HEK293 (cell line): Measurements from ENCODE around the gene RHOJ.

Experiments
- CTCF ChIA-PET: fragments of 350-600 bp; formaldehyde crosslinking; extraction: SDS; loops from one replicate; lab custom pipeline; 2021; ENCODE audit warnings: antibody characterized with exemption; lab: Yijun Ruan, JAX
- POLR2A ChIA-PET: fragments of 300-600 bp; formaldehyde crosslinking; extraction: SDS; loops from one replicate; lab custom pipeline; 2020; ENCODE audit warnings: antibody characterized with exemption, inconsistent platforms; lab: Yijun Ruan, JAX
- H3K27ac ChIP-seq: fragments of 200-500 bp; sonication (Bioruptor generic); 2 replicates; pipeline ENCODE4 v1.5.1; 2014; ENCODE audit warnings: low read depth, low read length, control low read depth, inconsistent platforms; ENCODE audit errors: extremely low read depth
- H3K36me3 ChIP-seq, 2 experiments: fragments of 200-500 bp in 1 of 2; sonication (Bioruptor generic) in 1 of 2; 1 replicate in 1 of 2; 2 replicates in 1 of 2; pipeline ENCODE4 v1.5.1; 2014 to 2017; ENCODE audit warnings: inconsistent platforms in 2 of 2, low read length in 2 of 2; ENCODE audit not compliant: control insufficient read depth in 2 of 2, insufficient read depth in 1 of 2
- H3K4me1 ChIP-seq: fragments of 200-500 bp; sonication (Bioruptor generic); 2 replicates; pipeline ENCODE4 v1.5.1; 2014; ENCODE audit warnings: mild to moderate bottlenecking, low read length, inconsistent platforms; ENCODE audit not compliant: control insufficient read depth, insufficient read depth
- H3K4me3 ChIP-seq: 2 replicates; pipeline ENCODE4 v1.5.1; 2011; ENCODE audit warnings: low read depth, mild to moderate bottlenecking, control low read depth, low read length, moderate library complexity
- H3K9me3 ChIP-seq: fragments of 200-500 bp; sonication (Bioruptor generic); 2 replicates; pipeline ENCODE4 v1.5.1; 2014; ENCODE audit warnings: low read depth, low read length, inconsistent platforms; ENCODE audit not compliant: control insufficient read depth, insufficient read depth
- BCL11A ChIP-seq: fragments of 450-650 bp; formaldehyde crosslinking; IDR thresholded peaks from 2 replicates; pipeline ENCODE4 v1.5.1; 2016; ENCODE audit warnings: low read depth, missing biosample characterization, missing genetic modification characterization
- FEZF1 ChIP-seq: fragments of 450-650 bp; formaldehyde crosslinking; IDR thresholded peaks from 2 replicates; pipeline ENCODE4 v1.5.1; 2016; ENCODE audit warnings: missing biosample characterization, missing genetic modification characterization
- GLIS1 ChIP-seq: fragments of 450-650 bp; formaldehyde crosslinking; IDR thresholded peaks from 2 replicates; pipeline ENCODE4 v1.5.1; 2016; ENCODE audit warnings: missing biosample characterization, missing genetic modification characterization
- GLIS2 ChIP-seq: fragments of 450-650 bp; formaldehyde crosslinking; IDR thresholded peaks from 2 replicates; pipeline ENCODE4 v1.5.1; 2016; ENCODE audit warnings: missing biosample characterization, missing genetic modification characterization
- KLF8 ChIP-seq: fragments of 450-650 bp; formaldehyde crosslinking; IDR thresholded peaks from 2 replicates; pipeline ENCODE4 v1.5.1; 2016; ENCODE audit warnings: missing biosample characterization, missing genetic modification characterization
- SCRT1 ChIP-seq: fragments of 450-650 bp; formaldehyde crosslinking; IDR thresholded peaks from 2 replicates; pipeline ENCODE4 v1.5.1; 2016; ENCODE audit warnings: missing biosample characterization, missing genetic modification characterization, borderline replicate concordance
- SCRT2 ChIP-seq: fragments of 450-650 bp; formaldehyde crosslinking; IDR thresholded peaks from 2 replicates; pipeline ENCODE4 v1.5.1; 2016; ENCODE audit warnings: missing biosample characterization, missing genetic modification characterization
- ZBTB17 ChIP-seq: fragments of 450-650 bp; formaldehyde crosslinking; IDR thresholded peaks from 2 replicates; pipeline ENCODE4 v1.5.1; 2016; ENCODE audit warnings: missing biosample characterization, missing genetic modification characterization
- ZFP41 ChIP-seq: fragments of 450-650 bp; formaldehyde crosslinking; IDR thresholded peaks from 2 replicates; pipeline ENCODE4 v1.5.1; 2016; ENCODE audit warnings: missing biosample characterization, missing genetic modification characterization, borderline replicate concordance
- ZNF10 ChIP-seq: fragments of 450-650 bp; formaldehyde crosslinking; IDR thresholded peaks from 2 replicates; pipeline ENCODE4 v1.5.1; 2017; ENCODE audit warnings: missing biosample characterization, missing genetic modification characterization
- ZNF140 ChIP-seq: fragments of 450-650 bp; formaldehyde crosslinking; IDR thresholded peaks from 2 replicates; pipeline ENCODE4 v1.5.1; 2016; ENCODE audit warnings: missing biosample characterization, missing genetic modification characterization
- ZNF16 ChIP-seq: fragments of 450-650 bp; formaldehyde crosslinking; IDR thresholded peaks from 2 replicates; pipeline ENCODE4 v1.5.1; 2016; ENCODE audit warnings: low read depth, missing biosample characterization, missing genetic modification characterization
- ZNF202 ChIP-seq: fragments of 450-650 bp; formaldehyde crosslinking; IDR thresholded peaks from 2 replicates; pipeline ENCODE4 v1.5.1; 2016; ENCODE audit warnings: missing biosample characterization, missing genetic modification characterization, borderline replicate concordance
- ZNF394 ChIP-seq: fragments of 450-650 bp; formaldehyde crosslinking; IDR thresholded peaks from 2 replicates; pipeline ENCODE4 v1.5.1; 2016; ENCODE audit warnings: missing biosample characterization, missing genetic modification characterization, mild to moderate bottlenecking, moderate library complexity, borderline replicate concordance
- ZNF571 ChIP-seq: fragments of 450-650 bp; formaldehyde crosslinking; IDR thresholded peaks from 2 replicates; pipeline ENCODE4 v1.5.0; 2017; ENCODE audit warnings: missing biosample characterization, missing genetic modification characterization
- ZNF585B ChIP-seq: fragments of 450-650 bp; formaldehyde crosslinking; IDR thresholded peaks from 2 replicates; pipeline ENCODE4 v1.5.1; 2016; ENCODE audit warnings: missing biosample characterization, missing genetic modification characterization
- ZNF677 ChIP-seq: fragments of 450-650 bp; IDR thresholded peaks from 2 replicates; pipeline ENCODE4 v1.5.0; 2018; ENCODE audit warnings: missing biosample characterization, mild to moderate bottlenecking, missing genetic modification characterization, moderate library complexity
- ZNF785 ChIP-seq: fragments of 450-650 bp; formaldehyde crosslinking; IDR thresholded peaks from 2 replicates; pipeline ENCODE4 v1.5.1; 2016; ENCODE audit warnings: missing biosample characterization, missing genetic modification characterization
- ZNF837 ChIP-seq: fragments of 450-650 bp; formaldehyde crosslinking; IDR thresholded peaks from 2 replicates; pipeline ENCODE4 v1.5.1; 2016; ENCODE audit warnings: missing biosample characterization, missing genetic modification characterization
- TF ChIP-seq, protein P1 (sequence below): fragments of 450-650 bp; formaldehyde crosslinking; IDR thresholded peaks from 2 replicates; pipeline ENCODE4 v1.5.1; 2017; ENCODE audit warnings: missing biosample characterization, missing genetic modification characterization
- TF ChIP-seq, protein P2 (sequence below): fragments of 450-650 bp; formaldehyde crosslinking; IDR thresholded peaks from 2 replicates; pipeline ENCODE4 v1.5.1; 2016; ENCODE audit warnings: missing biosample characterization, missing genetic modification characterization
- TF ChIP-seq, protein P3 (sequence below): fragments of 450-650 bp; formaldehyde crosslinking; IDR thresholded peaks from 2 replicates; pipeline ENCODE4 v1.5.1; 2016; ENCODE audit warnings: missing biosample characterization, missing genetic modification characterization
- TF ChIP-seq, protein P4 (sequence below): fragments of 450-650 bp; formaldehyde crosslinking; IDR thresholded peaks from 2 replicates; pipeline ENCODE4 v1.5.1; 2016; ENCODE audit warnings: missing biosample characterization, missing genetic modification characterization
- TF ChIP-seq, protein P5 (sequence below): fragments of 450-650 bp; formaldehyde crosslinking; IDR thresholded peaks from 2 replicates; pipeline ENCODE4 v1.5.1; 2016; ENCODE audit warnings: missing biosample characterization, missing genetic modification characterization
- TF ChIP-seq, protein P6 (sequence below): fragments of 450-650 bp; formaldehyde crosslinking; IDR thresholded peaks from 2 replicates; pipeline ENCODE4 v1.5.1; 2016; ENCODE audit warnings: missing biosample characterization, missing genetic modification characterization

The RHOJ gene

DNA sequence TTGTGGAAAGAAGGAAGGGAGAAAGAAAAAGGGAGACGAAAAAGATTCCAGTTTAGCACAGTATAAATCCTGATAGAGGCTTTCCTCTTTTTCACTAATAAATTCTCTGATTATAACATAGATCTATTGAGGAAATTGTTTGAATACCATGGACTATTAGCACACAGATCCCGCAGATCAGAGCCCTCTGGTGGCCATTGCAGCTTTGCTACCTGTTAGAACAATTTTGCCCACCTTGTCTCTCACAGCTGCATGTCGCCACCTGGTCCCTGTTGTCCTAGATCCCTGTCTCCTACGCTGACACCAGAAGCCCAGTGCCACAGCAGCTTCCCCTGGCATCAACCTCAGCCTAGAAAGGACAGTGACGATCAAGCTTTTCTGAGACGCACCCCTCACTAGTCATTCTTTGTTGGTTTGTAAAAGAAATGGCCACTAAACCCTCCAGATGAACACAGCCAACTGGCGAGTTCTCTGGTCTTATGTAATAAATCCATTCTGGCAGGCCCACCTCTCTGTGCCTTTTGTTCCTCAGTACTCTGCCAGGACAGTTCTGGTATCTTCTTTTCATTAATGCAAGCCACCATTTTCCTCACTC is 104.6 kb downstream of the RHOJ start:
- no peak for TF ChIP-seq ZNF571
- TF ChIP-seq ZNF585B (tag by site-specific recombination) = no peak
- TF ChIP-seq ZNF785 (tag by site-specific recombination) = no peak
- no peak for TF ChIP-seq ZNF677
- TF ChIP-seq, protein P1, sequence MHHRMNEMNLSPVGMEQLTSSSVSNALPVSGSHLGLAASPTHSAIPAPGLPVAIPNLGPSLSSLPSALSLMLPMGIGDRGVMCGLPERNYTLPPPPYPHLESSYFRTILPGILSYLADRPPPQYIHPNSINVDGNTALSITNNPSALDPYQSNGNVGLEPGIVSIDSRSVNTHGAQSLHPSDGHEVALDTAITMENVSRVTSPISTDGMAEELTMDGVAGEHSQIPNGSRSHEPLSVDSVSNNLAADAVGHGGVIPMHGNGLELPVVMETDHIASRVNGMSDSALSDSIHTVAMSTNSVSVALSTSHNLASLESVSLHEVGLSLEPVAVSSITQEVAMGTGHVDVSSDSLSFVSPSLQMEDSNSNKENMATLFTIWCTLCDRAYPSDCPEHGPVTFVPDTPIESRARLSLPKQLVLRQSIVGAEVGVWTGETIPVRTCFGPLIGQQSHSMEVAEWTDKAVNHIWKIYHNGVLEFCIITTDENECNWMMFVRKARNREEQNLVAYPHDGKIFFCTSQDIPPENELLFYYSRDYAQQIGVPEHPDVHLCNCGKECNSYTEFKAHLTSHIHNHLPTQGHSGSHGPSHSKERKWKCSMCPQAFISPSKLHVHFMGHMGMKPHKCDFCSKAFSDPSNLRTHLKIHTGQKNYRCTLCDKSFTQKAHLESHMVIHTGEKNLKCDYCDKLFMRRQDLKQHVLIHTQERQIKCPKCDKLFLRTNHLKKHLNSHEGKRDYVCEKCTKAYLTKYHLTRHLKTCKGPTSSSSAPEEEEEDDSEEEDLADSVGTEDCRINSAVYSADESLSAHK (tag by site-specific recombination) = no peak
- TF ChIP-seq SCRT1 = 0 out of 2 replicates have a peak, but pooled peaks have one; percentile 15
- TF ChIP-seq, protein P2, sequence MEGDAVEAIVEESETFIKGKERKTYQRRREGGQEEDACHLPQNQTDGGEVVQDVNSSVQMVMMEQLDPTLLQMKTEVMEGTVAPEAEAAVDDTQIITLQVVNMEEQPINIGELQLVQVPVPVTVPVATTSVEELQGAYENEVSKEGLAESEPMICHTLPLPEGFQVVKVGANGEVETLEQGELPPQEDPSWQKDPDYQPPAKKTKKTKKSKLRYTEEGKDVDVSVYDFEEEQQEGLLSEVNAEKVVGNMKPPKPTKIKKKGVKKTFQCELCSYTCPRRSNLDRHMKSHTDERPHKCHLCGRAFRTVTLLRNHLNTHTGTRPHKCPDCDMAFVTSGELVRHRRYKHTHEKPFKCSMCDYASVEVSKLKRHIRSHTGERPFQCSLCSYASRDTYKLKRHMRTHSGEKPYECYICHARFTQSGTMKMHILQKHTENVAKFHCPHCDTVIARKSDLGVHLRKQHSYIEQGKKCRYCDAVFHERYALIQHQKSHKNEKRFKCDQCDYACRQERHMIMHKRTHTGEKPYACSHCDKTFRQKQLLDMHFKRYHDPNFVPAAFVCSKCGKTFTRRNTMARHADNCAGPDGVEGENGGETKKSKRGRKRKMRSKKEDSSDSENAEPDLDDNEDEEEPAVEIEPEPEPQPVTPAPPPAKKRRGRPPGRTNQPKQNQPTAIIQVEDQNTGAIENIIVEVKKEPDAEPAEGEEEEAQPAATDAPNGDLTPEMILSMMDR (tag by site-specific recombination) = no peak
- TF ChIP-seq ZFP41 (tag by site-specific recombination) = no peak
- TF ChIP-seq BCL11A (tag by site-specific recombination) = no peak
- no peak for TF ChIP-seq KLF8 (tag by site-specific recombination)
- TF ChIP-seq SCRT2 = peak; percentile 52; the same call in 1 of the 2 replicates
- TF ChIP-seq, protein P3, sequence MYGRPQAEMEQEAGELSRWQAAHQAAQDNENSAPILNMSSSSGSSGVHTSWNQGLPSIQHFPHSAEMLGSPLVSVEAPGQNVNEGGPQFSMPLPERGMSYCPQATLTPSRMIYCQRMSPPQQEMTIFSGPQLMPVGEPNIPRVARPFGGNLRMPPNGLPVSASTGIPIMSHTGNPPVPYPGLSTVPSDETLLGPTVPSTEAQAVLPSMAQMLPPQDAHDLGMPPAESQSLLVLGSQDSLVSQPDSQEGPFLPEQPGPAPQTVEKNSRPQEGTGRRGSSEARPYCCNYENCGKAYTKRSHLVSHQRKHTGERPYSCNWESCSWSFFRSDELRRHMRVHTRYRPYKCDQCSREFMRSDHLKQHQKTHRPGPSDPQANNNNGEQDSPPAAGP (tag by site-specific recombination) = no peak
- no peak for TF ChIP-seq ZNF202
- TF ChIP-seq GLIS1 (tag by site-specific recombination) = no peak

DNA sequence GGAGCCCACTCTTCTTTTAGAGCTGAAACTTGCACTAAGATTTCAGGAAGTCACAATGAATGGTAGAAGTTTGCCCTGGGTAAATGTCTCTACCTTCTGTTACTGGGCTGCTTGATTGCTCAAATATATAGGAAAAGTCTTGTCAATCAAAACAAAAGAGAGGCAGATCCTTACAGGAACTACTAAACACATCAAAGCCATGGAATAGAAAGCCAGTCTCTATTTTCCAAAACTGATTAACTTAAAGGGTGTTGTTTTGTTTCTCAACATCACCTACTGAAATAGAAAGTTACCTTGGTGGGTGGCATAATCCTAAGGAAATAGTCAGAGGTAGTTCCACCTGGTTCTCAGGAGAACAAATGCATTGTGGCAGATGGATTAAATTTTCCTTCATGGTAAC is 114.6 kb downstream of the RHOJ start, which contains the start of gene GPHB5:
Gene GPHB5 (minus strand): TSS at position 101 of the 400 bp plus-strand sequence. CDS start 1,086 bp downstream, outside the sequence.
- POLR2A ChIA-PET = no interaction called here
- CTCF ChIA-PET = no interaction called here
- H3K4me1 ChIP-seq = peaks cover 3% of the 10 kb centered on the region; the same call in 1 of the 2 replicates
- no peak within 1 kb of the TSS for H3K4me3 ChIP-seq
- H3K9me3 ChIP-seq = no peaks in the 10 kb centered on the region
- H3K36me3 ChIP-seq = no peaks in the 10 kb centered on the region
- H3K27ac ChIP-seq = no peak within 1 kb of the TSS
- TF ChIP-seq ZNF837 = no peak
- no peak for TF ChIP-seq GLIS2 (tag by site-specific recombination)
- TF ChIP-seq ZNF16 (tag by site-specific recombination) = no peak
- TF ChIP-seq SCRT1 = no peak
- TF ChIP-seq ZNF140 = no peak
- TF ChIP-seq ZBTB17 (tag by site-specific recombination) = no peak
- TF ChIP-seq, protein P4, sequence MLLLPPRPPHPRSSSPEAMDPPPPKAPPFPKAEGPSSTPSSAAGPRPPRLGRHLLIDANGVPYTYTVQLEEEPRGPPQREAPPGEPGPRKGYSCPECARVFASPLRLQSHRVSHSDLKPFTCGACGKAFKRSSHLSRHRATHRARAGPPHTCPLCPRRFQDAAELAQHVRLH (tag by site-specific recombination) = no peak
- TF ChIP-seq, protein P5, sequence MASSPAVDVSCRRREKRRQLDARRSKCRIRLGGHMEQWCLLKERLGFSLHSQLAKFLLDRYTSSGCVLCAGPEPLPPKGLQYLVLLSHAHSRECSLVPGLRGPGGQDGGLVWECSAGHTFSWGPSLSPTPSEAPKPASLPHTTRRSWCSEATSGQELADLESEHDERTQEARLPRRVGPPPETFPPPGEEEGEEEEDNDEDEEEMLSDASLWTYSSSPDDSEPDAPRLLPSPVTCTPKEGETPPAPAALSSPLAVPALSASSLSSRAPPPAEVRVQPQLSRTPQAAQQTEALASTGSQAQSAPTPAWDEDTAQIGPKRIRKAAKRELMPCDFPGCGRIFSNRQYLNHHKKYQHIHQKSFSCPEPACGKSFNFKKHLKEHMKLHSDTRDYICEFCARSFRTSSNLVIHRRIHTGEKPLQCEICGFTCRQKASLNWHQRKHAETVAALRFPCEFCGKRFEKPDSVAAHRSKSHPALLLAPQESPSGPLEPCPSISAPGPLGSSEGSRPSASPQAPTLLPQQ = no peak
- TF ChIP-seq, protein P6, sequence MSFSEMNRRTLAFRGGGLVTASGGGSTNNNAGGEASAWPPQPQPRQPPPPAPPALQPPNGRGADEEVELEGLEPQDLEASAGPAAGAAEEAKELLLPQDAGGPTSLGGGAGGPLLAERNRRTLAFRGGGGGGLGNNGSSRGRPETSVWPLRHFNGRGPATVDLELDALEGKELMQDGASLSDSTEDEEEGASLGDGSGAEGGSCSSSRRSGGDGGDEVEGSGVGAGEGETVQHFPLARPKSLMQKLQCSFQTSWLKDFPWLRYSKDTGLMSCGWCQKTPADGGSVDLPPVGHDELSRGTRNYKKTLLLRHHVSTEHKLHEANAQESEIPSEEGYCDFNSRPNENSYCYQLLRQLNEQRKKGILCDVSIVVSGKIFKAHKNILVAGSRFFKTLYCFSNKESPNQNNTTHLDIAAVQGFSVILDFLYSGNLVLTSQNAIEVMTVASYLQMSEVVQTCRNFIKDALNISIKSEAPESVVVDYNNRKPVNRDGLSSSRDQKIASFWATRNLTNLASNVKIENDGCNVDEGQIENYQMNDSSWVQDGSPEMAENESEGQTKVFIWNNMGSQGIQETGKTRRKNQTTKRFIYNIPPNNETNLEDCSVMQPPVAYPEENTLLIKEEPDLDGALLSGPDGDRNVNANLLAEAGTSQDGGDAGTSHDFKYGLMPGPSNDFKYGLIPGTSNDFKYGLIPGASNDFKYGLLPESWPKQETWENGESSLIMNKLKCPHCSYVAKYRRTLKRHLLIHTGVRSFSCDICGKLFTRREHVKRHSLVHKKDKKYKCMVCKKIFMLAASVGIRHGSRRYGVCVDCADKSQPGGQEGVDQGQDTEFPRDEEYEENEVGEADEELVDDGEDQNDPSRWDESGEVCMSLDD (tag by site-specific recombination) = no peak
- TF ChIP-seq FEZF1 (tag by site-specific recombination) = no peak
- no peak for TF ChIP-seq ZNF10
- TF ChIP-seq ZNF394 (tag by site-specific recombination) = no peak

More for the DNA sequence above, 104.6 kb downstream of the RHOJ start:
- ChIA-PET POLR2A (no interaction called here), CTCF (interaction anchor here (0.5 to 1.6 kb wide), 9 partner anchors 24 to 1166 kb away, joined by 3 to 4 read pairs (median 4); no protein-coding TSS in a partner anchor)
- no peak overlapping the region for H3K27ac ChIP-seq
- H3K9me3 ChIP-seq = no peaks in the 10 kb centered on the region
- H3K4me3 ChIP-seq = no peak overlapping the region
- H3K4me1 ChIP-seq = no peaks in the 10 kb centered on the region
- H3K36me3 ChIP-seq = no peaks in the 10 kb centered on the region
